Right lobe of liver (tissue), 4 donors: Measurements from ENCODE around the gene TBC1D10A.
"Not testable (repeated sequence)": the region's sequence is repeated elsewhere in the genome, so short reads cannot be mapped to it uniquely, and the experiment has no call there.

Experiments used
- CTCF ChIP-seq, 4 donors: fragments of 200-600 bp in 3 of 4; fragments of 450-650 bp in 1 of 4; IDR thresholded peaks; one replicate each; pipeline versions ENCODE4 v1.5.1 to v1.8.0; 2016 to 2022; ENCODE audit warnings: antibody characterized with exemption in 4 of 4, mild to moderate bottlenecking in 2 of 4
- POLR2A ChIP-seq: fragments of 450-650 bp; IDR thresholded peaks from one replicate; pipeline ENCODE4 v1.6.1; 2017; ENCODE audit warnings: antibody characterized with exemption, mild to moderate bottlenecking
- donor health status: DM: no; HTN: no; CAD: no.
- donor health status: DM: no; HTN: no; CAD: no.
- donor health status: DM: no; HTN: yes; CAD: no.

GRCh38 chr22:30338341-30338740 lies 11.6 kb upstream of the TBC1D10A start:
- not testable (repeated sequence) for TF ChIP-seq CTCF (IDR thresholded peaks at IDR 0.05); POLR2A
